Urinary bladder (tissue), 4 donors: ENCODE measurements around the gene POU2F2. TPM values are rescaled to one million over a fixed set of nuclear protein-coding genes. Genes with fewer than 3 reads are reported as not detected.

Experiments used
- DNase-seq: peaks from one replicate; pipeline ENCODE4 v3.0.0-alpha.2; 2015; ENCODE audit errors: extremely low spot score
- H3K27ac ChIP-seq: one replicate; pipeline ENCODE4 v1.5.1; 2013; ENCODE audit warnings: low read depth, mild to moderate bottlenecking, moderate library complexity
- H3K36me3 ChIP-seq: one replicate; pipeline ENCODE4 v1.6.1; 2013; ENCODE audit warnings: mild to moderate bottlenecking, moderate library complexity; ENCODE audit not compliant: insufficient read depth
- H3K4me1 ChIP-seq: one replicate; pipeline ENCODE4 v1.6.1; 2013; ENCODE audit warnings: mild to moderate bottlenecking, moderate library complexity; ENCODE audit not compliant: insufficient read depth
- H3K4me3 ChIP-seq: one replicate; pipeline ENCODE4 v1.5.1; 2013; ENCODE audit warnings: low read depth, low read length
- WGBS: extraction: QIAGEN DNeasy Blood & Tissue Kit; methylation state at CpG from one replicate; pipeline ENCODE4 v1.1.7; 2013; 5-methylcytosine and 5-hydroxymethylcytosine counted together
- polyA plus RNA-seq: library from polyadenylated mRNA; stranded (reverse); fragments of 200-250 nt; gene quantifications from one replicate; pipeline ENCODE4 v1.2.3, GENCODE V29; 2013
- total RNA-seq: library from RNA; depleted of rRNA; stranded (reverse); fragments of >200 nt; gene quantifications from one replicate; pipeline ENCODE4 v1.2.3, GENCODE V29; 2014
- donor health status: healthy with polysubstance abuse.
- donor health status: healthy.

POU2F2 gene
- total and polyA plus RNA-seq, 2 donors: 0.95 to 4.4 TPM

- Histone ChIP-seq H3K27ac (no peak within 1 kb of the TSS), H3K4me1 (no peaks in the 10 kb centered on the region), H3K4me3 (peak within 1 kb of the TSS; percentile 21), H3K36me3 (no peaks in the 10 kb centered on the region)
- 8% methylated on average over 29 of the region's 29 CpGs for WGBS
- no peak for DNase-seq
Measured at GRCh38 chr19:42069619-42070351, 62.5 kb downstream of the POU2F2 start, which contains the start of gene GRIK5. Gene GRIK5 (minus strand): TSS chr19:42070206. CDS start chr19:42065770, 4,436 bp downstream.

GRCh38 chr19:42068756-42069571 is 63.3 kb downstream of the POU2F2 start:
- H3K36me3 ChIP-seq: no peaks in the 10 kb centered on the region
- no peak for DNase-seq
- no peaks in the 10 kb centered on the region for H3K4me1 ChIP-seq
- no peak overlapping the region for H3K27ac ChIP-seq
- 13% methylated on average over 29 of the region's 29 CpGs for WGBS
- peak overlapping the region; percentile 21 for H3K4me3 ChIP-seq

GRCh38 chr19:42068361-42068755 is 63.9 kb downstream of the POU2F2 start:
- no peak overlapping the region for H3K4me3 ChIP-seq
- no peak for DNase-seq
- H3K27ac ChIP-seq: no peak overlapping the region
- no peaks in the 10 kb centered on the region for H3K36me3 ChIP-seq
- 33% methylated on average over 8 of the region's 8 CpGs for WGBS
- H3K4me1 ChIP-seq: no peaks in the 10 kb centered on the region

GRCh38 chr19:42067315-42067888 is 64.8 kb downstream of the POU2F2 start:
- H3K27ac ChIP-seq: no peak overlapping the region
- WGBS: 77% methylated on average over 6 of the region's 6 CpGs
- no peak for DNase-seq
- H3K36me3 ChIP-seq: no peaks in the 10 kb centered on the region
- no peak overlapping the region for H3K4me3 ChIP-seq
- no peaks in the 10 kb centered on the region for H3K4me1 ChIP-seq

GRCh38 chr19:42066075-42066754 is 66.0 kb downstream of the POU2F2 start:
- Histone ChIP-seq H3K27ac (no peak overlapping the region), H3K4me3 (no peak overlapping the region), H3K4me1 (no peaks in the 10 kb centered on the region), H3K36me3 (no peaks in the 10 kb centered on the region)
- 52% methylated on average over 9 of the region's 9 CpGs for WGBS
- no peak for DNase-seq

- Histone ChIP-seq H3K4me3 (no peak overlapping the region), H3K4me1 (no peaks in the 10 kb centered on the region), H3K27ac (no peak overlapping the region), H3K36me3 (no peaks in the 10 kb centered on the region)
- no peak for DNase-seq
- 92% methylated on average over 9 of the region's 9 CpGs for WGBS
Measured at GRCh38 chr19:42065511-42065910, 66.7 kb downstream of the POU2F2 start.

GRCh38 chr19:42065051-42065450 is 67.2 kb downstream of the POU2F2 start:
- no peaks in the 10 kb centered on the region for H3K4me1 ChIP-seq
- 91% methylated on average over 13 of the region's 13 CpGs for WGBS
- no peak overlapping the region for H3K4me3 ChIP-seq
- DNase-seq: no peak
- no peaks in the 10 kb centered on the region for H3K36me3 ChIP-seq
- H3K27ac ChIP-seq: no peak overlapping the region

- no peak for DNase-seq
- Histone ChIP-seq H3K4me1 (no peaks in the 10 kb centered on the region), H3K27ac (no peak overlapping the region), H3K36me3 (no peaks in the 10 kb centered on the region), H3K4me3 (no peak overlapping the region)
- WGBS: 83% methylated on average over 6 of the region's 6 CpGs
Measured at GRCh38 chr19:42064432-42064831, 67.8 kb downstream of the POU2F2 start.

GRCh38 chr19:42062381-42062780 is 69.9 kb downstream of the POU2F2 start:
- 97% methylated on average over 16 of the region's 16 CpGs for WGBS
- DNase-seq: no peak
- H3K4me3 ChIP-seq: no peak overlapping the region
- H3K27ac ChIP-seq: no peak overlapping the region
- H3K36me3 ChIP-seq: no peaks in the 10 kb centered on the region
- no peaks in the 10 kb centered on the region for H3K4me1 ChIP-seq

- H3K4me1 ChIP-seq: no peaks in the 10 kb centered on the region
- no peak for DNase-seq
- no peak overlapping the region for H3K27ac ChIP-seq
- no peak overlapping the region for H3K4me3 ChIP-seq
- no peaks in the 10 kb centered on the region for H3K36me3 ChIP-seq
- WGBS: 92% methylated on average over 3 of the region's 3 CpGs
Measured at GRCh38 chr19:42060117-42060516, 72.1 kb downstream of the POU2F2 start.

GRCh38 chr19:42059196-42059595 is 73.0 kb downstream of the POU2F2 start:
- Histone ChIP-seq H3K4me3 (no peak overlapping the region), H3K36me3 (no peaks in the 10 kb centered on the region), H3K4me1 (no peaks in the 10 kb centered on the region), H3K27ac (no peak overlapping the region)
- DNase-seq: no peak
- WGBS: 90% methylated on average over 13 of the region's 13 CpGs

- WGBS: 77% methylated on average over 7 of the region's 7 CpGs
- H3K4me1 ChIP-seq: no peaks in the 10 kb centered on the region
- H3K4me3 ChIP-seq: no peak overlapping the region
- H3K36me3 ChIP-seq: no peaks in the 10 kb centered on the region
- H3K27ac ChIP-seq: no peak overlapping the region
- DNase-seq: no peak
Measured at GRCh38 chr19:42057846-42058245, 74.4 kb downstream of the POU2F2 start.

- Histone ChIP-seq H3K27ac (no peak overlapping the region), H3K4me1 (no peaks in the 10 kb centered on the region), H3K4me3 (no peak overlapping the region), H3K36me3 (no peaks in the 10 kb centered on the region)
- no peak for DNase-seq
- 77% methylated on average over 18 of the region's 18 CpGs for WGBS
Measured at GRCh38 chr19:42054205-42054604, 78.0 kb downstream of the POU2F2 start.
